Measurements from ENCODE around the gene PPA2.

PPA2 gene

GRCh38 chr4:105451346-105451745 is 22.5 kb downstream of the PPA2 start:
- H3K4me3 ChIP-seq (ENCODE audit: low read depth, low read length) = no peak overlapping the region
- no peak for DNase-seq (ENCODE audit: low read depth)
- TF ChIP-seq CTCF (IDR thresholded peaks at IDR 0.05; ENCODE audit: low read depth, low read length, missing control alignments) = no peak
- in situ Hi-C loops (cut with HindIII; ENCODE audit: low sequenced_read_pairs) = no loop called here

GRCh38 chr4:105440890-105441289 is 33.0 kb downstream of the PPA2 start:
- TF ChIP-seq CTCF (IDR thresholded peaks at IDR 0.05; ENCODE audit: low read depth, low read length, missing control alignments) = no peak
- no peak overlapping the region for H3K4me3 ChIP-seq (ENCODE audit: low read depth, low read length)
- DNase-seq (ENCODE audit: low read depth) = no peak
- in situ Hi-C loops (cut with HindIII; ENCODE audit: low sequenced_read_pairs) = no loop called here

- no peak for TF ChIP-seq CTCF (IDR thresholded peaks at IDR 0.05; ENCODE audit: low read depth, low read length, missing control alignments)
- in situ Hi-C loops (cut with HindIII; ENCODE audit: low sequenced_read_pairs) = no loop called here
- H3K4me3 ChIP-seq (ENCODE audit: low read depth, low read length) = no peak overlapping the region
- DNase-seq (ENCODE audit: low read depth) = no peak
These were observed 36.2 kb downstream of the PPA2 start for GRCh38 chr4:105437637-105438036.

GRCh38 chr4:105436414-105436813 is 37.4 kb downstream of the PPA2 start:
- no peak for TF ChIP-seq CTCF (IDR thresholded peaks at IDR 0.05; ENCODE audit: low read depth, low read length, missing control alignments)

GRCh38 chr4:105434940-105435339 is 38.9 kb downstream of the PPA2 start:
- H3K4me3 ChIP-seq (ENCODE audit: low read depth, low read length) = no peak overlapping the region
- in situ Hi-C loops (cut with HindIII; ENCODE audit: low sequenced_read_pairs) = no loop called here
- DNase-seq (ENCODE audit: low read depth) = no peak
- no peak for TF ChIP-seq CTCF (IDR thresholded peaks at IDR 0.05; ENCODE audit: low read depth, low read length, missing control alignments)

More at GRCh38 chr4:105436414-105436813, 37.4 kb downstream of the PPA2 start:
- H3K4me3 ChIP-seq (ENCODE audit: low read depth, low read length) = no peak overlapping the region
- DNase-seq (ENCODE audit: low read depth) = no peak
- in situ Hi-C loops (cut with HindIII; ENCODE audit: low sequenced_read_pairs) = no loop called here

- in situ Hi-C loops (cut with HindIII; ENCODE audit: low sequenced_read_pairs) = no loop called here
- TF ChIP-seq CTCF (IDR thresholded peaks at IDR 0.05; ENCODE audit: low read depth, low read length, missing control alignments) = no peak
- H3K4me3 ChIP-seq (ENCODE audit: low read depth, low read length) = no peak overlapping the region
- no peak for DNase-seq (ENCODE audit: low read depth)
These were observed 40.4 kb downstream of the PPA2 start for GRCh38 chr4:105433421-105433820.

- in situ Hi-C loops (cut with HindIII; ENCODE audit: low sequenced_read_pairs) = no loop called here
- no peak for TF ChIP-seq CTCF (IDR thresholded peaks at IDR 0.05; ENCODE audit: low read depth, low read length, missing control alignments)
- no peak for DNase-seq (ENCODE audit: low read depth)
These were observed 41.4 kb downstream of the PPA2 start for GRCh38 chr4:105432438-105432837.

More at GRCh38 chr4:105432438-105432837, 41.4 kb downstream of the PPA2 start:
- no peak overlapping the region for H3K4me3 ChIP-seq (ENCODE audit: low read depth, low read length)
